PC-9 (cell line): ENCODE results near the gene LBX2. TPM values are rescaled to one million over a fixed set of nuclear protein-coding genes. Genes with fewer than 3 reads are reported as not detected.

Experiments
- BruUV-seq: library from RNA; stranded (reverse); fragments of 400-500 nt; replicated peaks from 2 replicates; lab custom pipeline; 2021; lab: Mats Ljungman, UMichigan
- CTCF ChIA-PET: fragments of 300-600 bp; sonication (Branson Sonifier 250); formaldehyde crosslinking; loops from one replicate; lab custom pipeline; 2022; ENCODE audit warnings: antibody characterized with exemption; lab: Charles Lee
- POLR2A ChIA-PET: fragments of 300-600 bp; sonication (Branson Sonifier 250); formaldehyde crosslinking; loops from one replicate; lab custom pipeline; 2022; ENCODE audit warnings: antibody characterized with exemption; ENCODE audit not compliant: unreplicated experiment; lab: Charles Lee
- DNase-seq, 2 experiments: peaks; one replicate each; pipeline versions ENCODE4 v3.0.0 to v3.0.0-alpha.2; 2015 to 2022; ENCODE audit warnings: mixed read lengths in 1 of 2
- H2AFZ ChIP-seq: fragments of 200-600 bp; sonication (generic); 2 replicates; pipeline ENCODE4 v1.8.1; 2017; ENCODE audit warnings: antibody characterized with exemption
- H3F3A ChIP-seq: fragments of 200-600 bp; sonication (generic); 2 replicates; pipeline ENCODE4 v1.8.1; 2017; ENCODE audit warnings: antibody characterized with exemption, mild to moderate bottlenecking, low read depth; ENCODE audit not compliant: insufficient read depth
- H3K27ac ChIP-seq: fragments of 200-600 bp; sonication (generic); 2 replicates; pipeline ENCODE4 v1.6.1; 2016; ENCODE audit warnings: mixed run types
- H3K27me3 ChIP-seq: fragments of 200-600 bp; sonication (generic); 2 replicates; pipeline ENCODE4 v1.6.1; 2016; ENCODE audit warnings: low read depth, mixed run types; ENCODE audit not compliant: insufficient read depth
- H3K36me3 ChIP-seq: fragments of 200-600 bp; sonication (generic); 2 replicates; pipeline ENCODE4 v1.6.1; 2016; ENCODE audit warnings: low read depth, mixed run types
- H3K4me1 ChIP-seq: fragments of 200-600 bp; sonication (generic); replicated peaks from 2 replicates; pipeline ENCODE4 v1.6.1; 2016; ENCODE audit warnings: mixed run types; ENCODE audit not compliant: insufficient read depth
- H3K4me2 ChIP-seq: fragments of 200-600 bp; sonication (generic); 2 replicates; pipeline ENCODE4 v1.6.1; 2017; ENCODE audit warnings: mixed run types
- H3K4me3 ChIP-seq: fragments of 200-600 bp; sonication (generic); 2 replicates; pipeline ENCODE4 v1.6.1; 2016; ENCODE audit warnings: mixed run types
- H3K79me2 ChIP-seq: fragments of 200-600 bp; sonication (generic); 2 replicates; pipeline ENCODE4 v1.6.1; 2017; ENCODE audit warnings: low read depth, mixed run types
- H3K9me2 ChIP-seq: fragments of 200-600 bp; sonication (generic); 2 replicates; pipeline ENCODE4 v1.8.1; 2017; ENCODE audit warnings: mild to moderate bottlenecking; ENCODE audit not compliant: insufficient read depth
- H3K9me3 ChIP-seq: fragments of 200-600 bp; sonication (generic); 2 replicates; pipeline ENCODE4 v1.8.1; 2016; ENCODE audit warnings: low read depth; ENCODE audit not compliant: insufficient read depth
- H4K20me1 ChIP-seq: fragments of 200-600 bp; sonication (generic); 2 replicates; pipeline ENCODE4 v1.8.1; 2017; ENCODE audit not compliant: insufficient read depth
- EZH2 ChIP-seq: fragments of 200-600 bp; sonication (generic); IDR thresholded peaks from 2 replicates; pipeline ENCODE4 v1.8.0; 2017; ENCODE audit warnings: antibody characterized with exemption, low read depth
- intact Hi-C: fragments of 100-400 bp; cut with micrococcal nuclease; formaldehyde crosslinking; loops from one replicate; pipeline ENCODE4 v1.10.0; 2022; ENCODE audit not compliant: unreplicated experiment
- total RNA-seq: library from RNA; stranded (reverse); gene quantifications from 2 replicates; pipeline ENCODE4 v1.2.3, GENCODE V29; 2021
- TF ChIP-seq, protein P1 (sequence below): fragments of 200-600 bp; sonication (generic); conservative IDR thresholded peaks from 2 replicates; pipeline ENCODE4 v1.6.1; 2017; ENCODE audit warnings: mixed run types, antibody characterized with exemption, mild to moderate bottlenecking, moderate library complexity

The LBX2 gene
- total RNA-seq, 1 experiment from 2014 or later: 0.76 TPM

DNA sequence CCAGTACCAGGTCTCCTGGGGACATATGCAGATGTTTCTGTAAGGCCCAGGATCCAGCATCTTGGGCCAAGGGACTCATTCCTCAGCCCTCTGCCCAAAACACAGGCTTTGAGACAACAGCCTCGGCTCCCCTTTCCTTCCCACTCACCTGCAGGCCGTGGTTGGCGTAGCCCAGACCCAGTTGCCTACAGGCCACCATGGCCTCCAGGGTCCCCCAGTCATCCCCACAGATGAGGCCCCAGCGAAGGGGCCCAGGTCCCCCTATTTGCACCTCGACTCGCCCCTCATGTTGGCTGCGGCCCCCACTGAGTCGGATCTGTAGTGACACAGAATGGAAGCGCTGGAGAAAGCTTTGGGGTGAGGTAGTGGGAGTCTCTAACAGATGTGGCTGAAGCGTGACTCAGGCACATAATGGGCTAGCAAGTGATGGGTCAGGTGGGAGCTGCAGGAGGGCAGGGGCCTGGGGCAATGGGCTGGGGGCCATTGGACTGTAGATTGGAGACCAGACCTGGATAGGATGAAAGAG lies 36.1 kb upstream of the LBX2 start:
- no peak for TF ChIP-seq EZH2
- TF ChIP-seq, protein P1, sequence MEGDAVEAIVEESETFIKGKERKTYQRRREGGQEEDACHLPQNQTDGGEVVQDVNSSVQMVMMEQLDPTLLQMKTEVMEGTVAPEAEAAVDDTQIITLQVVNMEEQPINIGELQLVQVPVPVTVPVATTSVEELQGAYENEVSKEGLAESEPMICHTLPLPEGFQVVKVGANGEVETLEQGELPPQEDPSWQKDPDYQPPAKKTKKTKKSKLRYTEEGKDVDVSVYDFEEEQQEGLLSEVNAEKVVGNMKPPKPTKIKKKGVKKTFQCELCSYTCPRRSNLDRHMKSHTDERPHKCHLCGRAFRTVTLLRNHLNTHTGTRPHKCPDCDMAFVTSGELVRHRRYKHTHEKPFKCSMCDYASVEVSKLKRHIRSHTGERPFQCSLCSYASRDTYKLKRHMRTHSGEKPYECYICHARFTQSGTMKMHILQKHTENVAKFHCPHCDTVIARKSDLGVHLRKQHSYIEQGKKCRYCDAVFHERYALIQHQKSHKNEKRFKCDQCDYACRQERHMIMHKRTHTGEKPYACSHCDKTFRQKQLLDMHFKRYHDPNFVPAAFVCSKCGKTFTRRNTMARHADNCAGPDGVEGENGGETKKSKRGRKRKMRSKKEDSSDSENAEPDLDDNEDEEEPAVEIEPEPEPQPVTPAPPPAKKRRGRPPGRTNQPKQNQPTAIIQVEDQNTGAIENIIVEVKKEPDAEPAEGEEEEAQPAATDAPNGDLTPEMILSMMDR: no peak
- intact Hi-C loops: no loop called here
- CTCF ChIA-PET: no interaction called here
- Histone ChIP-seq H3K27me3 (no peaks in the 10 kb centered on the region), H3K36me3 (no peaks in the 10 kb centered on the region), H3K9me3 (no peaks in the 10 kb centered on the region), H3K27ac (no peak overlapping the region), H3K4me1 (peaks cover 8% of the 10 kb centered on the region; the same call in 1 of the 2 replicates), H3K4me2 (no peak overlapping the region), H3K9me2 (no peaks in the 10 kb centered on the region), H3K79me2 (peaks cover 9% of the 10 kb centered on the region; the same call in 1 of the 2 replicates), H3F3A (peaks cover 6% of the 10 kb centered on the region; the same call in 1 of the 2 replicates), H4K20me1 (no peaks in the 10 kb centered on the region), H2AFZ (no peak overlapping the region), H3K4me3 (no peak overlapping the region)
- DNase-seq: no peak
- POLR2A ChIA-PET: no interaction called here
- no TSS peak for BruUV-seq

DNA sequence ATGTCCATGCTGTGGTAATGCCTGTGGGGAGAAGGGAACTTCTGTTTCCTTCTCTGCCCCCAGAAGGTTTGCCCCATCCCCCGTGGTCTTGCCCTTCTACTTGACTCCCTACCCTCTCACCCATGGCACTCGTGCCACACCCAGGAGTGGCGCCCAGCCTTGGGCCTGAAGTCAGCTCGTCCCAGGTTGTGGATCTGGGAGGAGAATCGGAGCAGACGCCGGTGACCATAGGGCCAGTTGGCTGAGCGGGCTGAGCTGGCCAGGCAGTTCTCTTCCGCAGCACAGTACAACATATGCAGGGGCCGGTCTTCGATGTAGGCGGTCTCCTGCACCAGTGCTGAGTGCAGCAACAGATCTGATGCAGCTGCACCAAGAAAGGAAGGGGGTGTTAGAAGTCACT lies 35.0 kb upstream of the LBX2 start:
- no peak overlapping the region for H2AFZ ChIP-seq
- CTCF ChIA-PET: no interaction called here
- H3K4me3 ChIP-seq: no peak overlapping the region
- H4K20me1 ChIP-seq: no peaks in the 10 kb centered on the region
- no peak overlapping the region for H3K4me2 ChIP-seq
- intact Hi-C loops: loop anchor here (5.0 kb wide), 3 partner anchors 53 to 267 kb away; no protein-coding TSS in a partner anchor
- H3K27me3 ChIP-seq: no peaks in the 10 kb centered on the region
- H3K79me2 ChIP-seq: peaks cover 10% of the 10 kb centered on the region; the same call in 1 of the 2 replicates
- no peak overlapping the region for H3K27ac ChIP-seq
- no peaks in the 10 kb centered on the region for H3K9me3 ChIP-seq
- TF ChIP-seq EZH2: no peak
- peaks cover 6% of the 10 kb centered on the region; the same call in 1 of the 2 replicates for H3F3A ChIP-seq
- no peaks in the 10 kb centered on the region for H3K36me3 ChIP-seq
- H3K4me1 ChIP-seq: peaks cover 8% of the 10 kb centered on the region; the same call in 1 of the 2 replicates
- no peak for DNase-seq
- no TSS peak for BruUV-seq
- H3K9me2 ChIP-seq: no peaks in the 10 kb centered on the region
- POLR2A ChIA-PET: no interaction called here

DNA sequence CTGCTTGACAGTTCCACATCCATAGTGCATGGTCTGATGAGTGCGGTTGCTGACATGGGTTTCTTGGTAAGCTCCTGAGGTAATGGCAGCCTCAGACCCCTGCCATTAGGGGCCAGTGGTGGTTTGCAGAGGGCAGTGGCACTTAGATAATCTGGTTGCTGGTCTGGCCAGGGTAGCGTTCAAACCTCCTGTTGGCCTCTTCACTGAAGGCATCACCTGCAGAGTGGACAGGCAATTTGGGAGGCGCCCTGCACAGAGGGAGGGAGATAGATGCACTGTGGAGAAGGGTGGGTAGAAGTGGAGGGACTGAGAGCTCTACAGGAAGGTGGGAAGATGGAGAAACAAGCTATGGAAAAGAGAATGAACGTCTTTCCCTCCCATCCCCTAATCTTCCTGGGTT lies 34.1 kb upstream of the LBX2 start:
- TF ChIP-seq EZH2: no peak
- TF ChIP-seq, protein P1: no peak
- Histone ChIP-seq H3K79me2 (peaks cover 19% of the 10 kb centered on the region), H3K27ac (no peak overlapping the region), H3K27me3 (no peaks in the 10 kb centered on the region), H4K20me1 (peaks cover 1% of the 10 kb centered on the region; the same call in 1 of the 2 replicates), H3F3A (peaks cover 9% of the 10 kb centered on the region; the same call in 1 of the 2 replicates), H3K9me3 (no peaks in the 10 kb centered on the region), H3K4me2 (no peak overlapping the region), H3K4me3 (no peak overlapping the region), H3K9me2 (no peaks in the 10 kb centered on the region), H3K4me1 (peaks cover 9% of the 10 kb centered on the region), H2AFZ (no peak overlapping the region), H3K36me3 (no peaks in the 10 kb centered on the region)
- no TSS peak for BruUV-seq
- intact Hi-C loops: loop anchor here (5.0 kb wide), 3 partner anchors 54 to 266 kb away; no protein-coding TSS in a partner anchor
- POLR2A ChIA-PET: no interaction called here
- CTCF ChIA-PET: no interaction called here
- no peak for DNase-seq
